Astrocyte of the spinal cord (primary cell): ENCODE data around the gene TRABD2A.
"Not testable (repeated sequence)": the region's sequence is repeated elsewhere in the genome, so short reads cannot be mapped to it uniquely, and the experiment has no call there.

Experiments used
- DNase-seq: peaks from one replicate; pipeline ENCODE4 v3.0.0; 2011; ENCODE audit warnings: low read depth, low spot score
- H3K4me3 ChIP-seq: 2 replicates; pipeline ENCODE4 v1.5.1; 2011; ENCODE audit warnings: low read depth, mild to moderate bottlenecking, low read length, moderate library complexity
- CTCF ChIP-seq: IDR thresholded peaks from 2 replicates; pipeline ENCODE4 v1.5.1; 2012; ENCODE audit warnings: low read depth, mild to moderate bottlenecking, low read length, inconsistent platforms
- in situ Hi-C: cut with HindIII; loops from 2 replicates; pipeline ENCODE4 v1.10.0; 2017; ENCODE audit warnings: low sequenced_read_pairs

TRABD2A gene

GRCh38 chr2:84881581-84882413 lies 913 bp upstream of the TRABD2A start:
- DNase-seq: peak; percentile 81
- in situ Hi-C loops: no loop called here
- TF ChIP-seq CTCF: peak; percentile 84
- H3K4me3 ChIP-seq: peak overlapping the region; percentile 52

DNA sequence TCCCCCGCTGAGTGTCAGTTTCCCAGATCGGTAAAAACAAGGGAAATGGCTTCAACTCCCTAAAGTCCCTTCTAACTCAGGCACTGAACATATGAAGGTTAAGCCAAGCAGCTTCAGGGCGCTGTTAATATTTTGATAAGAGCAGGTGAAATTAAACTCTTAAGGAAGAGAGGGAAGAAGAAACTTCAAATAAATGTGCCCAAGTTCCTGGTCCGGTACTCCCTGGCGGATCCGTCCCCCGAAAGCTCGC lies 564 bp downstream of the TRABD2A start:
- no peak for TF ChIP-seq CTCF
- DNase-seq: no peak
- in situ Hi-C loops: no loop called here
- peak overlapping the region; percentile 36 for H3K4me3 ChIP-seq

- no peak for TF ChIP-seq CTCF
- in situ Hi-C loops: no loop called here
- H3K4me3 ChIP-seq: peak overlapping the region; percentile 36
- no peak for DNase-seq
Measured at GRCh38 chr2:84879584-84880394, 1.1 kb downstream of the TRABD2A start.

DNA sequence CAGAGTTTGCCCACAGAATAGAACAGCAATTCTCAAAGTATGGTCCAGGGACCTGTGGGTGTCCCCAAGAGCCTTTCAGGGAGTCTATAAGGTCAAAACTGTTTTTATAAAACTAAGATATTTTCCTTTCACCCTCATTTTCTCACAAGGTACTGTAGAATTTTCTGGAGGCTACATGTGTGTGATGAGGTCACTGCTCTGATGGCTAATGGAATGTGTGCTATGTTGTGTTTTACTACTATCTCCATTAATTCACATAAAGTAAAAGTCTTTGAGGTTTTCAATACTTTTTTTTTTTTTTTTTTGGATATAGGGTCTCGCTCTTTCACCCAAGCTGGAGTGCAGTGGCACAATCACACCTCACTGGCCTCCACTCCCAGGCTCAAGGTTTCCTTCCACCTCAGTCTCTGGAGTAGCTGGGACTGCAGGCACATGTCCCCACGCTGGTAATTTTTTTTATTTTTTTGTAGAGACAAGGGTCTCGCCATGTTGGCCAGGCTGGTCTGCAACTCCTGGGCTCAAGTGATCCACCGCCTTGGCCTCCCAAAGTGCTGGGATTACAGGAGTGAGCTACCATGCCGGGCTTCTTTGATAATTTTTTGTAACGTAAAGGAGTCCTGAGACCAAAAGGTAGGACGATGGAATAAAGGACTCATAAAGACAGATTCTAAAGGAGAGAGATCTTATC lies 1.8 kb downstream of the TRABD2A start:
- no peak for TF ChIP-seq CTCF
- H3K4me3 ChIP-seq: no peak overlapping the region
- in situ Hi-C loops: no loop called here
- no peak for DNase-seq

DNA sequence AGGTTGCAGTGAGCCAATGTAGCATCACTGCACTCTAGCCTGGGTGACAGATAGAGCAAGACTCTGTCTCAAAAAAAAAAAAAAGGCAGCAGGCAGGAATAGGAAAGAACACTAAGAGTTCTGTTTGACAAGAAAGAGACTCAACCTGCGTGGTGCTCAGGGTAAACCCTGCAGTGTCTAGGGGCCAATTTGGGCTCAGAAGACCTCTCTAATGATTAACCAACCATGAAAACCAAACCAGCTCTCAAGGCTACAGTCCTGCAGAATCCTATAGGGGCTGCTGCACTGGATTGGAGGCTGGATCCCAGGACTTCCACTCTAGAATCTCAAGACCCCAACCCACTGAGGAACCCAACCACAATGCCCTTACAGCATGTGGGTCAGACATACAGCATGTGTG lies 2.4 kb downstream of the TRABD2A start:
- no peak for TF ChIP-seq CTCF
- no peak for DNase-seq
- H3K4me3 ChIP-seq: no peak overlapping the region
- in situ Hi-C loops: no loop called here

GRCh38 chr2:84876369-84876768 lies 4.5 kb downstream of the TRABD2A start:
- in situ Hi-C loops: no loop called here
- no peak for DNase-seq
- TF ChIP-seq CTCF: no peak
- no peak overlapping the region for H3K4me3 ChIP-seq

DNA sequence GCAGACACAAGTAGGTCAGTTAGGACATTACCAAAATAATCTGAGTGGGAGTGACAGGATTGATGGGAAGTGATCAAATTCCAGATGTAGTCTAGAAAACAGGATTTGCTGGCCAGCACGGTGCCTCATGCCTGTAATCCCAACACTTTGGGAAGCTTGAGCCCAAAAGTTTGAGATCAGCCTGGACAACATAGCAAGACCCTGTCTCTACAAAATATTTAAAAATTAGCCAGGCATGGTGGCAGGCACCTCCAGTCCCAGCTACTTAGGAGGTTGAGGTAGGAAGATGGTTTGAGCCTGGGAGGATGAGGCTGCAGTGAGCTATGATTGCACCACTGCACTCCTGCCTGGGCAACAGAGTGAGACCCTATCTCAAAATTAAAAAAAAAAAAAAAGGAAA lies 5.3 kb downstream of the TRABD2A start:
- in situ Hi-C loops, DNase-seq, H3K4me3 ChIP-seq: not testable (repeated sequence)
